HG02884 (cell line): ENCODE results near the gene PHF21A.

Source experiments
- ATAC-seq: cut with Tn5 transposase; IDR thresholded peaks from one replicate; pipeline ENCODE4 v1.9.1; 2021; ENCODE audit warnings: mild to moderate bottlenecking, moderate library complexity; ENCODE audit not compliant: unreplicated experiment

The PHF21A gene

GRCh38 chr11:46075928-46076327 is 45.3 kb downstream of the PHF21A start:
- no peak for ATAC-seq

GRCh38 chr11:46075168-46075567 is 46.1 kb downstream of the PHF21A start:
- no peak for ATAC-seq

GRCh38 chr11:46073632-46074031 is 47.6 kb downstream of the PHF21A start:
- ATAC-seq, result no peak

GRCh38 chr11:46072172-46072964 is 48.9 kb downstream of the PHF21A start:
- no peak for ATAC-seq

- no peak for ATAC-seq
Measured at GRCh38 chr11:46071091-46071490, 50.2 kb downstream of the PHF21A start.

GRCh38 chr11:46069595-46069994 is 51.7 kb downstream of the PHF21A start:
- no peak for ATAC-seq

GRCh38 chr11:46066335-46066734 is 54.9 kb downstream of the PHF21A start:
- no peak for ATAC-seq

- ATAC-seq, result no peak
Measured at GRCh38 chr11:46065681-46066080, 55.6 kb downstream of the PHF21A start.

GRCh38 chr11:46064221-46064620 is 57.0 kb downstream of the PHF21A start:
- no peak for ATAC-seq

- no peak for ATAC-seq
Measured at GRCh38 chr11:46063138-46063537, 58.1 kb downstream of the PHF21A start.

- ATAC-seq, result no peak
Measured at GRCh38 chr11:46060013-46060412, 61.2 kb downstream of the PHF21A start.

GRCh38 chr11:46057489-46057888 is 63.8 kb downstream of the PHF21A start:
- ATAC-seq, result no peak

GRCh38 chr11:46055371-46055770 is 65.9 kb downstream of the PHF21A start:
- no peak for ATAC-seq

GRCh38 chr11:46051102-46051501 is 70.2 kb downstream of the PHF21A start:
- ATAC-seq, result no peak

GRCh38 chr11:46050662-46051061 is 70.6 kb downstream of the PHF21A start:
- ATAC-seq, result no peak

- no peak for ATAC-seq
Measured at GRCh38 chr11:46050003-46050461, 71.2 kb downstream of the PHF21A start.

- ATAC-seq, result no peak
Measured at GRCh38 chr11:46049325-46049897, 71.8 kb downstream of the PHF21A start.

GRCh38 chr11:46048198-46048597 is 73.1 kb downstream of the PHF21A start:
- ATAC-seq, result no peak

- ATAC-seq, result no peak
Measured at GRCh38 chr11:46047520-46047919, 73.7 kb downstream of the PHF21A start.

GRCh38 chr11:46045811-46046210 is 75.4 kb downstream of the PHF21A start:
- ATAC-seq, result no peak

- ATAC-seq, result no peak
Measured at GRCh38 chr11:46044601-46045000, 76.7 kb downstream of the PHF21A start.

- ATAC-seq, result no peak
Measured at GRCh38 chr11:46039990-46040389, 81.3 kb downstream of the PHF21A start.
